ENCODE results near the gene TRAF1. TPM values are rescaled to one million over a fixed set of nuclear protein-coding genes. Genes with fewer than 3 reads are reported as not detected.

Gene TRAF1
- total RNA-seq, 1 donor from 2014 or later = 1.4 TPM

DNA sequence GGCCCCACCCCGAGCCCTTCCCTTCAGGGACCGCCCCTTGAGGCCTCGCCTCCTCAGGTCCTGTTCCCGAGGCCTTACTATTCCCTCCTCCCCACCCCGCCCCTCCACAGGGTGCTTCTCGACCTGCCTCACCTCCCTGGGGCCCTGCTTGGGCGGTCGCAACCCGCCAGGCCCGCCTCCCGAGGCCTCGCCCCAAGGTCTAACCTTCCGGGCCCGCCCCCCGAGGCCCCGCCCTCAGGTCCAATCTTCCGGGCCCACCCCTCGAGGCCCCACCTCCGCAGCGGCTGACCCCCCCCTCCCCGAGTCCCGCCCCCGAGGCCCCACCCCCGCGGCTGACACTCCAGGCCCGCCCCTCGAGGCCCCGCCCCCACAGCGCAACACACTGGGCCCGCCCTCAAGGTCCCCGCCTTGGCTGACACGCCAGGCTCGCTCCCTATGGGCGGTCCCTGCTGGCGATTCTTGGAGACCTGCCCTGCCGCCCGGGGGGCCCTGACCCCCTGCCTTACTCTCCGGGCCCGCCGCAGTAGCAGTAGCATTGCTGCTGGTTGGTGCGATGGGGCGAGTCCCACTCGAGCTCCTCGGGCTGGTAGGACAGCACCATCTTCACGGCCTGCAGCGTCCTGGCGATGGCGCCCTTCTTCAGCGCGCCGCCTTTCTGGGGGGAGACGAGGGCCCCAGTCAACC, 57.8 kb downstream of the TRAF1 start:
- Mint-ChIP-seq H3K36me3 (ENCODE audit: low read depth, unreplicated experiment) (peaks cover 8% of the 10 kb centered on the region), H3K9me3 (ENCODE audit: unreplicated experiment) (no peaks in the 10 kb centered on the region), H3K27me3 (ENCODE audit: unreplicated experiment) (peaks cover 4% of the 10 kb centered on the region), H3K27ac (ENCODE audit: unreplicated experiment) (no peak overlapping the region), H3K4me3 (ENCODE audit: unreplicated experiment) (peak overlapping the region; percentile 91), H3K4me1 (ENCODE audit: unreplicated experiment) (no peaks in the 10 kb centered on the region)
- TF ChIP-seq, protein P1, sequence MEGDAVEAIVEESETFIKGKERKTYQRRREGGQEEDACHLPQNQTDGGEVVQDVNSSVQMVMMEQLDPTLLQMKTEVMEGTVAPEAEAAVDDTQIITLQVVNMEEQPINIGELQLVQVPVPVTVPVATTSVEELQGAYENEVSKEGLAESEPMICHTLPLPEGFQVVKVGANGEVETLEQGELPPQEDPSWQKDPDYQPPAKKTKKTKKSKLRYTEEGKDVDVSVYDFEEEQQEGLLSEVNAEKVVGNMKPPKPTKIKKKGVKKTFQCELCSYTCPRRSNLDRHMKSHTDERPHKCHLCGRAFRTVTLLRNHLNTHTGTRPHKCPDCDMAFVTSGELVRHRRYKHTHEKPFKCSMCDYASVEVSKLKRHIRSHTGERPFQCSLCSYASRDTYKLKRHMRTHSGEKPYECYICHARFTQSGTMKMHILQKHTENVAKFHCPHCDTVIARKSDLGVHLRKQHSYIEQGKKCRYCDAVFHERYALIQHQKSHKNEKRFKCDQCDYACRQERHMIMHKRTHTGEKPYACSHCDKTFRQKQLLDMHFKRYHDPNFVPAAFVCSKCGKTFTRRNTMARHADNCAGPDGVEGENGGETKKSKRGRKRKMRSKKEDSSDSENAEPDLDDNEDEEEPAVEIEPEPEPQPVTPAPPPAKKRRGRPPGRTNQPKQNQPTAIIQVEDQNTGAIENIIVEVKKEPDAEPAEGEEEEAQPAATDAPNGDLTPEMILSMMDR (IDR thresholded peaks at IDR 0.05; ENCODE audit: unreplicated experiment) = no peak
- DNase-seq (ENCODE audit: low spot score) = peak; percentile 92

DNA sequence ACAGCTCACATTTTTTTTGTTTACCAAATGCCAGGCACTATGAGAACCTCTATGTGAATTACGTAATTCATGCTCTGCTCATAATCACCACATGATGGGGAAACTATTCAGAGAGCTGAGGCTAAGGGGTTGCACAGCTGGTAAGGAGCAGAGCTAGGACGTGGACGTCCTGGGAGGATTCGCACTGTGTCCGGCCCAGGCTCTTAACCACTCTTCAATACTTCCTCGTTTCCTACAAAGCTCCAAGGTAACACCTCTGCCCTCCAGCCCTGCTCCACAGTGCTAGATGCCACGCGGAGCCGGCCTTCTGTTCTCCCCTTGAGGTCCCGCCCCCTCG, 58.3 kb downstream of the TRAF1 start:
- peak overlapping the region; percentile 76 for H3K4me3 Mint-ChIP-seq (ENCODE audit: unreplicated experiment)
- DNase-seq (ENCODE audit: low spot score) = no peak
- no peaks in the 10 kb centered on the region for H3K4me1 Mint-ChIP-seq (ENCODE audit: unreplicated experiment)
- H3K36me3 Mint-ChIP-seq (ENCODE audit: low read depth, unreplicated experiment) = peaks cover 8% of the 10 kb centered on the region
- peak overlapping the region; percentile 64 for H3K27ac Mint-ChIP-seq (ENCODE audit: unreplicated experiment)
- peaks cover 3% of the 10 kb centered on the region for H3K27me3 Mint-ChIP-seq (ENCODE audit: unreplicated experiment)
- TF ChIP-seq, protein P1 (IDR thresholded peaks at IDR 0.05; ENCODE audit: unreplicated experiment) = no peak
- H3K9me3 Mint-ChIP-seq (ENCODE audit: unreplicated experiment) = no peaks in the 10 kb centered on the region

DNA sequence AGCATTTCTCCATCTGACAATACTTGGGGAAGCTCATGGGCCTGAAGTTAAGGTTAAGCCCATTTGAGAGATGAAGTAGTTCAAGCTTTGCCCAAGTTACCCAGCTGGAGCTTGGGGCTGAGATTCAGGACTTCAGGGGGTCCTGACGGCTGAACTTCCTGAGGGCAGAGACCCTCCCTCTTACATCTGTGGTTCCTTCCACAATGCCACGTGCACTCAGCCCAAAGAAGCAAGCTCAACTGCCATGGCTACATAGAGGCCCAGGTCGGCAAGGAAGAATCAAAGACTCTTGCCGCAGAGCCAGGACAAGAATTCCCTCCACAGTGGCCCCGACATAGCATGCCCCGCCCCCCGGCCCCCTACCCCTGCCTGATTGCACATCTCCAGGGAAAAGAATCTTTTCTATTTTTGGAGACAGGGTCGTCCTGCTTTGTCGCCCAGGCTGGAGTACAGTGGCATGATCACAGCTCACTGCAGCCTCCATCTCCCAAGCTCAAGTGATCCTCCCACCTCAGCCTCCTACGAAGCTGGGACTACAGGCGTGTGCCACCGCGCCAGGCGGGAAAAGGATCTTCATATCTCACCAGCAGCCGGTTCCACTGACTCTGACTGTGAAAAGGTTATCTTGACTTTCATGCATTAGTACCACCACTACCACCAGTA, 58.8 kb downstream of the TRAF1 start:
- H3K9me3 Mint-ChIP-seq (ENCODE audit: unreplicated experiment) = no peaks in the 10 kb centered on the region

DNA sequence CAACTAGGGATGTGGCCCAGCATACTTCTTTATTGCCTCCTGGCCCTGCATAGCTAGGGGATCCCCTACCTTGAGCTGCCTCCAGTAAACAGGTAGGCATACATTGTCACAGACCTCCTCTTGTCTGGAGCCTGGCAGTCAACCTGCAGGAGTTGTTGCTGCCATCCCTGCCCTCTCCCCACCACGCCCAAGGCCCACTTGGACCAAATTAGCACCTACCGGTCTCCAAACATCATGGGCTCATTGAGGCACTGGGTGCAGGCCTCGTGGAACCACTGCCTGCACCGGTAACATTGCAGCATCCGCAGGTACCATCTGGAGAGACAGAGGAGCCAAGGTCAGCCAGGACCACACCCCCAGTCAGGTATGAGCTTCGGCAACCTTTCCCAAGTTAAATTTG, 59.9 kb downstream of the TRAF1 start:
- no peaks in the 10 kb centered on the region for H3K4me1 Mint-ChIP-seq (ENCODE audit: unreplicated experiment)
- H3K27me3 Mint-ChIP-seq (ENCODE audit: unreplicated experiment) = peaks cover 3% of the 10 kb centered on the region
- TF ChIP-seq, protein P1 (IDR thresholded peaks at IDR 0.05; ENCODE audit: unreplicated experiment) = no peak
- H3K4me3 Mint-ChIP-seq (ENCODE audit: unreplicated experiment) = no peak overlapping the region
- no peak for DNase-seq (ENCODE audit: low spot score)
- no peak overlapping the region for H3K27ac Mint-ChIP-seq (ENCODE audit: unreplicated experiment)
- H3K9me3 Mint-ChIP-seq (ENCODE audit: unreplicated experiment) = no peaks in the 10 kb centered on the region
- H3K36me3 Mint-ChIP-seq (ENCODE audit: low read depth, unreplicated experiment) = peaks cover 11% of the 10 kb centered on the region

More for the DNA sequence above, 58.8 kb downstream of the TRAF1 start:
- peaks cover 3% of the 10 kb centered on the region for H3K27me3 Mint-ChIP-seq (ENCODE audit: unreplicated experiment)
- peak overlapping the region; percentile 76 for H3K4me3 Mint-ChIP-seq (ENCODE audit: unreplicated experiment)
- peaks cover 11% of the 10 kb centered on the region for H3K36me3 Mint-ChIP-seq (ENCODE audit: low read depth, unreplicated experiment)
- TF ChIP-seq, protein P1 (IDR thresholded peaks at IDR 0.05; ENCODE audit: unreplicated experiment) = no peak
- no peak for DNase-seq (ENCODE audit: low spot score)
- no peaks in the 10 kb centered on the region for H3K4me1 Mint-ChIP-seq (ENCODE audit: unreplicated experiment)
- H3K27ac Mint-ChIP-seq (ENCODE audit: unreplicated experiment) = peak overlapping the region; percentile 64

DNA sequence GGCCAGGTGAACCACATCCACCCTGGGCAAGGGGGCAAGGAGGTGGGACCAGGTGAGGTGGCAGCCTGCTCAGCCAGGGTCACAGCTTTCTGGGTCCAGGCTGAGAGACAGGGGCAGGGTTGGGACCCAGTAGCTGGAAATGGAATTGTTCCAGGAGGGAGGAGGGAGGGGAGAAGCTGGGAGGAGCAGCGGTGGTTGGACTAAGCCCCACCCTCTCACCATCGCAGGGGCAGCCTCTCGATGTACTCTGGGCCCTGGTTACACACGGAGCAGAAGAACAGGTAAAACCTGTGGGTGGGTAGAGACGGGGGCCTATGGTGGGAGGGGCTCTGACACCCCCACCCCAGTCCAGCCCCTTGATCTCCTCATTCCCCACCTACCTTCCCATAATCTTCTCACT, 60.8 kb downstream of the TRAF1 start:
- H3K36me3 Mint-ChIP-seq (ENCODE audit: low read depth, unreplicated experiment) = peaks cover 7% of the 10 kb centered on the region
- no peak overlapping the region for H3K4me3 Mint-ChIP-seq (ENCODE audit: unreplicated experiment)
- TF ChIP-seq, protein P1 (IDR thresholded peaks at IDR 0.05; ENCODE audit: unreplicated experiment) = no peak
- no peaks in the 10 kb centered on the region for H3K4me1 Mint-ChIP-seq (ENCODE audit: unreplicated experiment)
- H3K27ac Mint-ChIP-seq (ENCODE audit: unreplicated experiment) = no peak overlapping the region
- peaks cover 3% of the 10 kb centered on the region for H3K27me3 Mint-ChIP-seq (ENCODE audit: unreplicated experiment)
- no peaks in the 10 kb centered on the region for H3K9me3 Mint-ChIP-seq (ENCODE audit: unreplicated experiment)
- DNase-seq (ENCODE audit: low spot score) = no peak
